Fibroblast of pulmonary artery (primary cell): ENCODE data around the gene TP53BP2.

Experiments
- DNase-seq: peaks from one replicate; pipeline ENCODE4 v3.0.0-alpha.2; 2010; ENCODE audit warnings: low read depth
- H3K4me3 ChIP-seq: replicated peaks from 2 replicates; pipeline ENCODE4 v1.5.1; 2011; ENCODE audit warnings: low read depth, mild to moderate bottlenecking, control low read depth, low read length, moderate library complexity
- CTCF ChIP-seq: IDR thresholded peaks from 2 replicates; pipeline ENCODE4 v1.5.1; 2011; ENCODE audit warnings: mild to moderate bottlenecking, control low read depth, low read length, inconsistent platforms; ENCODE audit errors: missing control alignments

The TP53BP2 gene

GRCh38 chr1:223852337-223852736, 6.6 kb upstream of the TP53BP2 start:
- no peak for DNase-seq
- no peak overlapping the region for H3K4me3 ChIP-seq
- TF ChIP-seq CTCF, result no peak

- no peak for DNase-seq
- TF ChIP-seq CTCF, result no peak
- H3K4me3 ChIP-seq, result no peak overlapping the region
Observed at GRCh38 chr1:223849352-223850254, 3.9 kb upstream of the TP53BP2 start.

- TF ChIP-seq CTCF, result no peak
- H3K4me3 ChIP-seq, result no peak overlapping the region
- DNase-seq, result no peak
Observed at GRCh38 chr1:223848536-223848935, 2.8 kb upstream of the TP53BP2 start.

- TF ChIP-seq CTCF, result no peak
- no peak for DNase-seq
- no peak overlapping the region for H3K4me3 ChIP-seq
Observed at GRCh38 chr1:223847781-223848345, 2.1 kb upstream of the TP53BP2 start.

- H3K4me3 ChIP-seq, result peak overlapping the region; percentile 88
- no peak for TF ChIP-seq CTCF
- peak; percentile 75 for DNase-seq
Observed at GRCh38 chr1:223845037-223845809, 524 bp downstream of the TP53BP2 start.

GRCh38 chr1:223844787-223845036, 1.0 kb downstream of the TP53BP2 start:
- peak overlapping the region; percentile 88 for H3K4me3 ChIP-seq
- DNase-seq, result peak; percentile 21
- TF ChIP-seq CTCF, result no peak
